Ramos (cell line): ENCODE measurements around the gene CREB3L2.
"Not testable (repeated sequence)": the region's sequence is repeated elsewhere in the genome, so short reads cannot be mapped to it uniquely, and the experiment has no call there.

Source experiments
- in situ Hi-C: fragments of 300-500 bp; cut with MboI; formaldehyde crosslinking; loops from one replicate; pipeline ENCODE4 v1.14.3; 2022; ENCODE audit warnings: low sequenced_read_pairs; ENCODE audit not compliant: unreplicated experiment

Gene CREB3L2

GRCh38 chr7:137832990-137833389 lies 168.9 kb downstream of the CREB3L2 start:
- in situ Hi-C loops, result not testable (repeated sequence)

GRCh38 chr7:137832382-137832781 lies 169.5 kb downstream of the CREB3L2 start:
- in situ Hi-C loops, result no loop called here

- in situ Hi-C loops, result not testable (repeated sequence)
Observed at GRCh38 chr7:137831555-137831954, 170.3 kb downstream of the CREB3L2 start.

- in situ Hi-C loops, result no loop called here
Observed at GRCh38 chr7:137829337-137829992, 172.4 kb downstream of the CREB3L2 start.

- in situ Hi-C loops, result no loop called here
Observed at GRCh38 chr7:137828456-137828855, 173.4 kb downstream of the CREB3L2 start.

- in situ Hi-C loops, result no loop called here
Observed at GRCh38 chr7:137825489-137825888, 176.4 kb downstream of the CREB3L2 start.
